Measurements from ENCODE around the gene HSPD1.

DNA sequence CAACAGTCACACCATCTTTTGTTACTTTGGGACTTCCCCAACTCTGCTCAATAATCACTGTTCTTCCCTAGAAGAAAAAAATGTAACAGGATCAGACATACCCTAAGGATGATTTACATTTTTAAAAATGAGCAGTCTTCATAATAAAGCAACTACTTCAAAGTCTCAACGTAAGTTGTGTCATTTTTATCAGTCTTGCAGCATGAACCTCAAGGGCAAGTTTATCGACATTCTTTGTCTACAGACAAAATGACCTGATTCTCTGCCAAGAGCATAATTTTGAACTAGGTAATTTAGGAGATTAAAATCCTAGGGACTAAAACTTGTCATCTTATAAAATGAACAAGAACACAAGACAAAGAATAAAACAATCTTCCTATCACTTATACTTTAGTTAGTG lies 2.3 kb downstream of the HSPD1 start:
- no peak for TF ChIP-seq ZNF317 (CRISPR knock-in tag; IDR thresholded peaks at IDR 0.05; ENCODE audit: borderline replicate concordance, low read depth)
- TF ChIP-seq KAT7 (CRISPR knock-in tag; IDR thresholded peaks at IDR 0.05; ENCODE audit: borderline replicate concordance) = no peak
- TF ChIP-seq, protein P1, sequence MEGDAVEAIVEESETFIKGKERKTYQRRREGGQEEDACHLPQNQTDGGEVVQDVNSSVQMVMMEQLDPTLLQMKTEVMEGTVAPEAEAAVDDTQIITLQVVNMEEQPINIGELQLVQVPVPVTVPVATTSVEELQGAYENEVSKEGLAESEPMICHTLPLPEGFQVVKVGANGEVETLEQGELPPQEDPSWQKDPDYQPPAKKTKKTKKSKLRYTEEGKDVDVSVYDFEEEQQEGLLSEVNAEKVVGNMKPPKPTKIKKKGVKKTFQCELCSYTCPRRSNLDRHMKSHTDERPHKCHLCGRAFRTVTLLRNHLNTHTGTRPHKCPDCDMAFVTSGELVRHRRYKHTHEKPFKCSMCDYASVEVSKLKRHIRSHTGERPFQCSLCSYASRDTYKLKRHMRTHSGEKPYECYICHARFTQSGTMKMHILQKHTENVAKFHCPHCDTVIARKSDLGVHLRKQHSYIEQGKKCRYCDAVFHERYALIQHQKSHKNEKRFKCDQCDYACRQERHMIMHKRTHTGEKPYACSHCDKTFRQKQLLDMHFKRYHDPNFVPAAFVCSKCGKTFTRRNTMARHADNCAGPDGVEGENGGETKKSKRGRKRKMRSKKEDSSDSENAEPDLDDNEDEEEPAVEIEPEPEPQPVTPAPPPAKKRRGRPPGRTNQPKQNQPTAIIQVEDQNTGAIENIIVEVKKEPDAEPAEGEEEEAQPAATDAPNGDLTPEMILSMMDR (IDR thresholded peaks at IDR 0.05) = no peak
